ENCODE measurements around the gene IMMT.

GRCh38 chr2:86138736-86139625, 56.3 kb downstream of the IMMT start:
- no peak for TF ChIP-seq CTCF (IDR thresholded peaks at IDR 0.05)
- TF ChIP-seq EP300 (IDR thresholded peaks at IDR 0.05) = no peak

All from tibial nerve (tissue), 4 donors.